SK-N-SH treated with all-trans-retinoic acid at 6 μM for 48 hours (cell line): ENCODE results near the gene SLC49A4.

Experiments used
- CSRNP3 ChIP-seq: fragments of 250-450 bp; sonication (Bioruptor Pico); IDR thresholded peaks from 2 replicates; pipeline ENCODE4 v1.5.1; 2021; ENCODE audit warnings: mild to moderate bottlenecking, moderate library complexity
- ISL1 ChIP-seq: fragments of 250-450 bp; sonication (Bioruptor Pico); IDR thresholded peaks from 2 replicates; pipeline ENCODE4 v2.1.2; 2022; ENCODE audit warnings: mild to moderate bottlenecking, moderate library complexity
- RARB ChIP-seq: fragments of 250-450 bp; sonication (Bioruptor Pico); IDR thresholded peaks from 2 replicates; pipeline ENCODE4 v1.8.0; 2021; ENCODE audit warnings: mild to moderate bottlenecking, moderate library complexity
- SNAI2 ChIP-seq: fragments of 250-450 bp; sonication (Bioruptor Pico); IDR thresholded peaks from 2 replicates; pipeline ENCODE4 v1.5.0; 2020; ENCODE audit warnings: mild to moderate bottlenecking, moderate library complexity
- TCF4 ChIP-seq: fragments of 250-450 bp; sonication (Bioruptor Pico); IDR thresholded peaks from 2 replicates; pipeline ENCODE4 v1.8.0; 2021; ENCODE audit warnings: mild to moderate bottlenecking, moderate library complexity, borderline replicate concordance
- ZC3H10 ChIP-seq: fragments of 250-450 bp; sonication (Bioruptor Pico); IDR thresholded peaks from 2 replicates; pipeline ENCODE4 v1.5.1; 2021; ENCODE audit warnings: mild to moderate bottlenecking, moderate library complexity
- ZNF70 ChIP-seq: fragments of 450-650 bp; formaldehyde crosslinking; IDR thresholded peaks from 2 replicates; pipeline ENCODE4 v1.5.0; 2020; ENCODE audit warnings: mild to moderate bottlenecking, moderate library complexity

- TF ChIP-seq ZC3H10 (CRISPR knock-in tag) (no peak), SNAI2 (CRISPR knock-in tag) (no peak), RARB (no peak), ZNF70 (CRISPR knock-in tag) (no peak), TCF4 (no peak), ISL1 (CRISPR knock-in tag) (no peak), CSRNP3 (CRISPR knock-in tag) (no peak)
Measured at GRCh38 chr3:122926811-122927210, 131.9 kb downstream of the SLC49A4 start.
